Liver (tissue), 9 donors: Measurements from ENCODE around the gene ATG2A. TPM values are rescaled to one million over a fixed set of nuclear protein-coding genes. Genes with fewer than 3 reads are reported as not detected.

Experiments used
- DNase-seq: peaks from one replicate; pipeline ENCODE4 v3.0.0-alpha.2; 2017; ENCODE audit warnings: low spot score
- H3K27ac ChIP-seq, 2 donors: one replicate each; pipeline ENCODE4 v1.7.0; 2013; ENCODE audit warnings: inconsistent platforms in 2 of 2, low read length in 2 of 2, control low read depth in 1 of 2, low read depth in 1 of 2, mild to moderate bottlenecking in 1 of 2
- H3K27me3 ChIP-seq, 4 donors: one replicate each; pipeline versions ENCODE4 v1.6.1 to v1.7.0; 2013; ENCODE audit warnings: low read length in 3 of 4, inconsistent platforms in 1 of 4, mild to moderate bottlenecking in 1 of 4, moderate library complexity in 1 of 4; ENCODE audit not compliant: control insufficient read depth in 4 of 4, insufficient read depth in 4 of 4
- H3K36me3 ChIP-seq, 4 donors: one replicate each; pipeline versions ENCODE4 v1.6.1 to v1.7.0; 2013; ENCODE audit warnings: low read length in 3 of 4, mild to moderate bottlenecking in 3 of 4, low read depth in 1 of 4, moderate library complexity in 1 of 4; ENCODE audit not compliant: control insufficient read depth in 4 of 4, insufficient read depth in 3 of 4
- H3K4me1 ChIP-seq, 4 donors: one replicate each; pipeline versions ENCODE4 v1.6.1 to v1.7.0; 2013; ENCODE audit warnings: low read length in 3 of 4, mild to moderate bottlenecking in 3 of 4, moderate library complexity in 1 of 4; ENCODE audit not compliant: control insufficient read depth in 4 of 4, insufficient read depth in 4 of 4
- H3K4me3 ChIP-seq, 3 donors: one replicate each; pipeline versions ENCODE4 v1.6.1 to v1.7.0; 2013; ENCODE audit warnings: low read length in 3 of 3, control low read depth in 1 of 3, low read depth in 1 of 3, mild to moderate bottlenecking in 1 of 3
- H3K9ac ChIP-seq, 2 donors: one replicate each; pipeline ENCODE4 v1.7.0; 2013; ENCODE audit warnings: low read length in 2 of 2, mild to moderate bottlenecking in 2 of 2, moderate library complexity in 2 of 2, control low read depth in 1 of 2, low read depth in 1 of 2
- H3K9me3 ChIP-seq, 4 donors: one replicate each; pipeline versions ENCODE4 v1.6.1 to v1.7.0; 2013; ENCODE audit warnings: low read length in 3 of 4; ENCODE audit not compliant: control insufficient read depth in 4 of 4
- EGR1 ChIP-seq, 2 donors: IDR thresholded peaks; 2 replicates each; pipeline ENCODE4 v1.6.1; 2016 to 2018; ENCODE audit warnings: antibody characterized with exemption in 2 of 2, low read depth in 2 of 2
- GABPA ChIP-seq, 2 donors: IDR thresholded peaks in 1 of 2; conservative IDR thresholded peaks in 1 of 2; 2 replicates each; pipeline ENCODE4 v1.6.1; 2016; ENCODE audit warnings: antibody characterized with exemption in 2 of 2, mild to moderate bottlenecking in 1 of 2, moderate library complexity in 1 of 2
- HNF4A ChIP-seq, 2 donors: conservative IDR thresholded peaks; 2 replicates each; pipeline ENCODE4 v1.6.1; 2016; ENCODE audit warnings: antibody characterized with exemption in 2 of 2, mild to moderate bottlenecking in 2 of 2
- NR2F2 ChIP-seq: IDR thresholded peaks from 2 replicates; pipeline ENCODE4 v1.6.1; 2016; ENCODE audit warnings: antibody characterized with exemption
- RAD21 ChIP-seq, 2 donors: IDR thresholded peaks; 2 replicates each; pipeline ENCODE4 v1.6.1; 2016; ENCODE audit warnings: antibody characterized with exemption in 2 of 2, mild to moderate bottlenecking in 2 of 2
- RXRA ChIP-seq, 2 donors: IDR thresholded peaks; 2 replicates each; pipeline ENCODE4 v1.6.1; 2017 to 2018; ENCODE audit warnings: antibody characterized with exemption in 2 of 2, mild to moderate bottlenecking in 1 of 2
- SP1 ChIP-seq: IDR thresholded peaks from 2 replicates; pipeline ENCODE4 v1.6.1; 2018; ENCODE audit warnings: antibody characterized with exemption, mild to moderate bottlenecking
- TAF1 ChIP-seq: conservative IDR thresholded peaks from 2 replicates; pipeline ENCODE4 v1.6.1; 2016; ENCODE audit warnings: antibody characterized with exemption, mild to moderate bottlenecking
- YY1 ChIP-seq: IDR thresholded peaks from 2 replicates; pipeline ENCODE4 v1.6.1; 2016; ENCODE audit warnings: antibody characterized with exemption, mild to moderate bottlenecking
- WGBS: extraction: QIAGEN DNeasy Blood & Tissue Kit; methylation state at CpG from one replicate; pipeline ENCODE4 v1.1.7; 2013; 5-methylcytosine and 5-hydroxymethylcytosine counted together
- polyA plus RNA-seq, 2 donors: library from polyadenylated mRNA; stranded (reverse) in 1 of 2; unstranded in 1 of 2; fragments of 200-250 nt in 1 of 2; fragments of >200 nt in 1 of 2; fragmentation: Nextera tagmentation in 1 of 2; extraction: Ambion mirVana in 1 of 2; gene quantifications; one replicate each; pipeline versions ENCODE4 v1.2.1 to v1.2.3, GENCODE V29; 2013 to 2015
- total RNA-seq, 2 donors: library from RNA; depleted of rRNA; stranded (reverse); fragments of >200 nt; gene quantifications; one replicate each; pipeline ENCODE4 v1.2.3, GENCODE V29; 2014
- TF ChIP-seq, protein P1 (sequence below): IDR thresholded peaks from 2 replicates; pipeline ENCODE4 v1.6.1; 2016; ENCODE audit warnings: antibody characterized with exemption
- TF ChIP-seq, protein P2 (sequence below): IDR thresholded peaks from 2 replicates; pipeline ENCODE4 v1.6.1; 2016; ENCODE audit warnings: antibody characterized with exemption, mild to moderate bottlenecking
- TF ChIP-seq, protein P3 (sequence below): fragments of 150-350 bp; IDR thresholded peaks from 2 replicates; pipeline ENCODE4 v1.5.1; 2017; ENCODE audit warnings: improper control_type of control experiment, low read depth, low read length; ENCODE audit not compliant: missing input control
- donor health status: healthy.
- donor health status: healthy.
- donor health status: healthy.
- donor health status: healthy.
- donor health status: healthy.

ATG2A gene
- total and polyA plus RNA-seq, 4 donors: 15.6 to 34.1 (median 23.0) TPM

DNA sequence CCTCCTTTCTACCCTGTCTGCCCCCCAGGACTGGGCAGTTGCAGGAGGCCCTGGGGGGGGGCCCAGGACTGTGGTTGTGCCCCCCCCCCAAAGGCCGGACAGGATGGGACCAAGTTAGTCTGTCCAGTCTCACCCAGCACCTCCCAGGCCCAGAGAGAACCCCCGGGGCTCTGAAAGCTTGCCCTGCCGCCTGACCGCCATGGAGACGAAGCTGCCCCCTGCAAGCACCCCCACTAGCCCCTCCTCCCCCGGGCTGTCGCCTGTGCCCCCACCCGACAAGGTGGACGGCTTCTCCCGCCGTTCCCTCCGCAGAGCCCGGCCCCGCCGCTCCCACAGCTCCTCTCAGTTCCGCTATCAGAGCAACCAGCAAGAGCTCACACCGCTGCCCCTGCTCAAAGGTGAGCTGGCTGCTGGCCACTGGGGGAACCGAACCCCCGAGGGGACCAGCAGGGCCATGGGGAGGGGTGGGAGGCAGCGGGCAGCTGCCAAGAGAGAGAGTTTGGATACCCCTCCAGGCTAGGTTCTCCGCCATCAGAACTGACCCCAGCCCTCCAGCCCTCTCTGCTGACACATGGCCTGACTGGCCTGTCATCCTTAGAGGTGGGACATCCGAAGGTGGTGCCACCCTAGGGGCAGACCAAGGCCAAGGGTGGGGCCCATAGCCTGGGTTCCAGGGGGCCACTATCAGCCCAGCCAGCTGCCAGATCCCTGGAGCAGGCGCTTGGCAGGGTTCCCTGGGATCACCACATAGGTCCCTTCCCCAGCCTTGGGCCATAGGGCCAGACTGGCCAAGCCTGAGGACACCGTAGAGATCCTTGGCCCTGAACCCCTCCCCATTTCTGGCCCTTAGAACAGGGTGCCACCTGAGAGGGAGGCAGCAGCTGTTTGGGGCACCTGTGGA is 8.8 kb upstream of the ATG2A start:
- H3K4me1 ChIP-seq: peaks cover 1 to 17% (median 8%) of the 10 kb centered on the region in 4 donors
- peak overlapping the region in 2 of 3 donors; percentile 67 to 90 for H3K4me3 ChIP-seq
- H3K9ac ChIP-seq: peak overlapping the region in 1 of 2 donors; percentile 57
- H3K36me3 ChIP-seq: peaks cover 0 to 16% (median 9%) of the 10 kb centered on the region in 4 donors
- no peak for TF ChIP-seq SP1
- TF ChIP-seq HNF4A (conservative IDR thresholded peaks at IDR 0.05): peak in 1 of 2 donors; percentile 16
- no peak overlapping the region for H3K27ac ChIP-seq
- 67% methylated on average over 24 of the region's 24 CpGs for WGBS
- H3K9me3 ChIP-seq: no peaks in the 10 kb centered on the region
- no peaks in the 10 kb centered on the region for H3K27me3 ChIP-seq
- DNase-seq: peak; percentile 61

DNA sequence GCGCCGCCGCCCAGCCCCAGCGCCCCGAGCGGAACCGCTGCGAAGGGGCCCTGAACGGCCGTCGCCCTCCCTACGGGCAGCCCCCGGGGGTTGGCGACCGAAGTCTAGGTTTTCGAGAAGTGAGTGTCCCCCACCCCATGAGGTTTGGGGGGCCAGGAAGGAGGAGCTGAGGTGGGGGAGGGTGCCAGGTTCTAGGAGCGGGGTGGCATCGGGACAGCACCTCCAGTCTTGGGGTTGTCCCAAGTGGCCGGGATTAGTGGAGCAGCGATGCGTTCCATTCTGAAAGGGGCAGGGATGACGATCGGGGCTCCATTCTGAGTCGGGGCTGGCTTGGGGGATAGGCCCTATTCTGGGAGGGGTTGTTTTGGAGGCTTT is 7.9 kb upstream of the ATG2A start:
- DNase-seq: no peak
- peak overlapping the region; percentile 80 to 95 for H3K27ac ChIP-seq
- H3K9ac ChIP-seq: peak overlapping the region; percentile 5 to 57
- H3K4me3 ChIP-seq: peak overlapping the region; percentile 67 to 90 (median 70)
- no peaks in the 10 kb centered on the region for H3K9me3 ChIP-seq
- no peaks in the 10 kb centered on the region for H3K27me3 ChIP-seq
- TF ChIP-seq TAF1 (no peak), NR2F2 (no peak), RXRA (IDR thresholded peaks at IDR 0.05) (no peak), RAD21 (IDR thresholded peaks at IDR 0.05) (no peak), YY1 (no peak), GABPA (IDR thresholded peaks at IDR 0.05 in 1 of 2, conservative IDR thresholded peaks at IDR 0.05 in 1 of 2) (no peak), EGR1 (IDR thresholded peaks at IDR 0.05; ENCODE audit: low read depth in 2 of 2) (no peak)
- TF ChIP-seq, protein P1, sequence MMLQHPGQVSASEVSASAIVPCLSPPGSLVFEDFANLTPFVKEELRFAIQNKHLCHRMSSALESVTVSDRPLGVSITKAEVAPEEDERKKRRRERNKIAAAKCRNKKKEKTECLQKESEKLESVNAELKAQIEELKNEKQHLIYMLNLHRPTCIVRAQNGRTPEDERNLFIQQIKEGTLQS: no peak
- TF ChIP-seq, protein P2, sequence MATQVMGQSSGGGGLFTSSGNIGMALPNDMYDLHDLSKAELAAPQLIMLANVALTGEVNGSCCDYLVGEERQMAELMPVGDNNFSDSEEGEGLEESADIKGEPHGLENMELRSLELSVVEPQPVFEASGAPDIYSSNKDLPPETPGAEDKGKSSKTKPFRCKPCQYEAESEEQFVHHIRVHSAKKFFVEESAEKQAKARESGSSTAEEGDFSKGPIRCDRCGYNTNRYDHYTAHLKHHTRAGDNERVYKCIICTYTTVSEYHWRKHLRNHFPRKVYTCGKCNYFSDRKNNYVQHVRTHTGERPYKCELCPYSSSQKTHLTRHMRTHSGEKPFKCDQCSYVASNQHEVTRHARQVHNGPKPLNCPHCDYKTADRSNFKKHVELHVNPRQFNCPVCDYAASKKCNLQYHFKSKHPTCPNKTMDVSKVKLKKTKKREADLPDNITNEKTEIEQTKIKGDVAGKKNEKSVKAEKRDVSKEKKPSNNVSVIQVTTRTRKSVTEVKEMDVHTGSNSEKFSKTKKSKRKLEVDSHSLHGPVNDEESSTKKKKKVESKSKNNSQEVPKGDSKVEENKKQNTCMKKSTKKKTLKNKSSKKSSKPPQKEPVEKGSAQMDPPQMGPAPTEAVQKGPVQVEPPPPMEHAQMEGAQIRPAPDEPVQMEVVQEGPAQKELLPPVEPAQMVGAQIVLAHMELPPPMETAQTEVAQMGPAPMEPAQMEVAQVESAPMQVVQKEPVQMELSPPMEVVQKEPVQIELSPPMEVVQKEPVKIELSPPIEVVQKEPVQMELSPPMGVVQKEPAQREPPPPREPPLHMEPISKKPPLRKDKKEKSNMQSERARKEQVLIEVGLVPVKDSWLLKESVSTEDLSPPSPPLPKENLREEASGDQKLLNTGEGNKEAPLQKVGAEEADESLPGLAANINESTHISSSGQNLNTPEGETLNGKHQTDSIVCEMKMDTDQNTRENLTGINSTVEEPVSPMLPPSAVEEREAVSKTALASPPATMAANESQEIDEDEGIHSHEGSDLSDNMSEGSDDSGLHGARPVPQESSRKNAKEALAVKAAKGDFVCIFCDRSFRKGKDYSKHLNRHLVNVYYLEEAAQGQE: no peak
- TF ChIP-seq, protein P3, sequence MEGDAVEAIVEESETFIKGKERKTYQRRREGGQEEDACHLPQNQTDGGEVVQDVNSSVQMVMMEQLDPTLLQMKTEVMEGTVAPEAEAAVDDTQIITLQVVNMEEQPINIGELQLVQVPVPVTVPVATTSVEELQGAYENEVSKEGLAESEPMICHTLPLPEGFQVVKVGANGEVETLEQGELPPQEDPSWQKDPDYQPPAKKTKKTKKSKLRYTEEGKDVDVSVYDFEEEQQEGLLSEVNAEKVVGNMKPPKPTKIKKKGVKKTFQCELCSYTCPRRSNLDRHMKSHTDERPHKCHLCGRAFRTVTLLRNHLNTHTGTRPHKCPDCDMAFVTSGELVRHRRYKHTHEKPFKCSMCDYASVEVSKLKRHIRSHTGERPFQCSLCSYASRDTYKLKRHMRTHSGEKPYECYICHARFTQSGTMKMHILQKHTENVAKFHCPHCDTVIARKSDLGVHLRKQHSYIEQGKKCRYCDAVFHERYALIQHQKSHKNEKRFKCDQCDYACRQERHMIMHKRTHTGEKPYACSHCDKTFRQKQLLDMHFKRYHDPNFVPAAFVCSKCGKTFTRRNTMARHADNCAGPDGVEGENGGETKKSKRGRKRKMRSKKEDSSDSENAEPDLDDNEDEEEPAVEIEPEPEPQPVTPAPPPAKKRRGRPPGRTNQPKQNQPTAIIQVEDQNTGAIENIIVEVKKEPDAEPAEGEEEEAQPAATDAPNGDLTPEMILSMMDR: no peak
- H3K36me3 ChIP-seq: peaks cover 0 to 9% (median 2%) of the 10 kb centered on the region in 4 donors
- under 1% methylated on average over 24 of the region's 24 CpGs for WGBS
- H3K4me1 ChIP-seq: peaks cover 1 to 17% (median 8%) of the 10 kb centered on the region in 4 donors
